HepG2 (cell line): Measurements from ENCODE around the gene SPG7.

ENCODE experiments used
- ATF2 ChIP-seq: sonication (generic); formaldehyde crosslinking; IDR thresholded peaks from 2 replicates; pipeline ENCODE4 v1.4.0; 2020; ENCODE audit warnings: missing genetic modification reagents
- ATF6 ChIP-seq: sonication (generic); formaldehyde crosslinking; conservative IDR thresholded peaks from 2 replicates; pipeline ENCODE4 v1.4.0; 2020; ENCODE audit warnings: missing genetic modification reagents
- BCL6 ChIP-seq: IDR thresholded peaks from 2 replicates; pipeline ENCODE4 v1.6.1; 2016; ENCODE audit warnings: missing genetic modification reagents, missing compliant biosample characterization
- CTCF ChIP-seq: sonication (generic); formaldehyde crosslinking; IDR thresholded peaks from 2 replicates; pipeline ENCODE4 v1.5.0; 2020; ENCODE audit warnings: mild to moderate bottlenecking, missing genetic modification reagents, moderate library complexity
- DR1 ChIP-seq: sonication (generic); formaldehyde crosslinking; IDR thresholded peaks from 2 replicates; pipeline ENCODE4 v1.8.0; 2021; ENCODE audit warnings: mild to moderate bottlenecking, missing genetic modification reagents, inconsistent platforms
- HINFP ChIP-seq: sonication (generic); formaldehyde crosslinking; IDR thresholded peaks from 2 replicates; pipeline ENCODE4 v1.4.0; 2020; ENCODE audit warnings: low read depth, mild to moderate bottlenecking, missing genetic modification reagents
- MAX ChIP-seq: IDR thresholded peaks from 2 replicates; pipeline ENCODE4 v1.6.1; 2012; ENCODE audit warnings: inconsistent platforms
- REST ChIP-seq, 2 experiments: IDR thresholded peaks; 2 replicates each; pipeline ENCODE4 v1.6.1; 2011 to 2012; ENCODE audit warnings: low read length in 2 of 2, borderline replicate concordance in 1 of 2, low read depth in 1 of 2, mild to moderate bottlenecking in 1 of 2, moderate library complexity in 1 of 2
- THRA ChIP-seq: sonication (generic); formaldehyde crosslinking; IDR thresholded peaks from 2 replicates; pipeline ENCODE4 v1.4.0; 2020; ENCODE audit warnings: missing genetic modification reagents, borderline replicate concordance
- ZBTB4 ChIP-seq: sonication (generic); formaldehyde crosslinking; IDR thresholded peaks from 2 replicates; pipeline ENCODE4 v1.4.0; 2020; ENCODE audit warnings: missing genetic modification reagents, mild to moderate bottlenecking, borderline replicate concordance
- ZFX ChIP-seq: sonication (generic); formaldehyde crosslinking; IDR thresholded peaks from 2 replicates; pipeline ENCODE4 v1.4.0; 2020; ENCODE audit warnings: mild to moderate bottlenecking, low read depth, missing genetic modification reagents, moderate library complexity

- no peak for TF ChIP-seq BCL6 (CRISPR knock-in tag)
- no peak for TF ChIP-seq ZFX (CRISPR knock-in tag)
- no peak for TF ChIP-seq ZBTB4 (CRISPR knock-in tag)
- TF ChIP-seq MAX, result no peak
- TF ChIP-seq ATF6 (CRISPR knock-in tag), result no peak
- TF ChIP-seq HINFP (CRISPR knock-in tag), result no peak
- TF ChIP-seq REST (IDR thresholded peaks at IDR 0.05; ENCODE audit: borderline replicate concordance in 1 of 2, low read depth in 1 of 2, low read length in 2 of 2), result no peak
- no peak for TF ChIP-seq ATF2 (CRISPR knock-in tag)
- no peak for TF ChIP-seq THRA
- no peak for TF ChIP-seq CTCF (CRISPR knock-in tag)
- TF ChIP-seq DR1 (CRISPR knock-in tag), result no peak
Measured at GRCh38 chr16:89547291-89547690, 39.1 kb downstream of the SPG7 start.
